COR-L47 (cell line): ENCODE data around the gene MARCHF9.
"Not testable (repeated sequence)": the region's sequence is repeated elsewhere in the genome, so short reads cannot be mapped to it uniquely, and the experiment has no call there.

Experiments
- DNase-seq: peaks from one replicate; lab custom pipeline; 2025; lab: John Stamatoyannopoulos, UW

The MARCHF9 gene

GRCh38 chr12:57771236-57771872, 16.5 kb downstream of the MARCHF9 start:
- peak; percentile 79 for DNase-seq

GRCh38 chr12:57771873-57772428, 17.0 kb downstream of the MARCHF9 start, which contains the start of gene METTL1:
METTL1 (minus strand) TSS chr12:57772105; CDS start chr12:57772083, 22 bp downstream.
- DNase-seq = peak; percentile 93

- DNase-seq = no peak
These were observed 17.8 kb downstream of the MARCHF9 start, which contains the start of gene EEF1AKMT3 for GRCh38 chr12:57772429-57773322. EEF1AKMT3 (plus strand) TSS chr12:57772614; CDS start chr12:57772725, 111 bp downstream.

- DNase-seq = not testable (repeated sequence)
These were observed 19.7 kb downstream of the MARCHF9 start for GRCh38 chr12:57774634-57775033.

GRCh38 chr12:57775044-57775443, 20.1 kb downstream of the MARCHF9 start:
- no peak for DNase-seq

GRCh38 chr12:57775563-57776246, 20.8 kb downstream of the MARCHF9 start:
- no peak for DNase-seq

GRCh38 chr12:57776247-57776587, 21.3 kb downstream of the MARCHF9 start:
- no peak for DNase-seq

GRCh38 chr12:57777367-57777766, 22.5 kb downstream of the MARCHF9 start:
- no peak for DNase-seq

GRCh38 chr12:57777911-57778310, 23.0 kb downstream of the MARCHF9 start:
- DNase-seq = no peak

- DNase-seq = no peak
These were observed 24.8 kb downstream of the MARCHF9 start for GRCh38 chr12:57779736-57780135.

GRCh38 chr12:57780284-57780897, 25.5 kb downstream of the MARCHF9 start:
- no peak for DNase-seq

- no peak for DNase-seq
These were observed 26.3 kb downstream of the MARCHF9 start for GRCh38 chr12:57781244-57781643.

- DNase-seq = no peak
These were observed 26.9 kb downstream of the MARCHF9 start for GRCh38 chr12:57781801-57782200.

- no peak for DNase-seq
These were observed 27.3 kb downstream of the MARCHF9 start for GRCh38 chr12:57782243-57782607.

GRCh38 chr12:57782608-57783465, 27.9 kb downstream of the MARCHF9 start, which contains the start of gene TSFM:
TSFM (plus strand) TSS chr12:57782787; CDS start chr12:57782802, 15 bp downstream.
- peak; percentile 96 for DNase-seq

GRCh38 chr12:57783466-57783801, 28.5 kb downstream of the MARCHF9 start:
- DNase-seq = no peak

- DNase-seq = no peak
These were observed 29.0 kb downstream of the MARCHF9 start for GRCh38 chr12:57783861-57784260.

GRCh38 chr12:57793920-57794319, 39.0 kb downstream of the MARCHF9 start:
- DNase-seq = no peak

- DNase-seq = no peak
These were observed 40.5 kb downstream of the MARCHF9 start for GRCh38 chr12:57795354-57795753.

GRCh38 chr12:57796996-57797395, 42.1 kb downstream of the MARCHF9 start:
- no peak for DNase-seq

GRCh38 chr12:57797933-57798332, 43.0 kb downstream of the MARCHF9 start:
- DNase-seq = no peak
